Measurements from ENCODE around the gene MPLKIP.
"Not testable (repeated sequence)": the region's sequence is repeated elsewhere in the genome, so short reads cannot be mapped to it uniquely, and the experiment has no call there.

MPLKIP gene

DNA sequence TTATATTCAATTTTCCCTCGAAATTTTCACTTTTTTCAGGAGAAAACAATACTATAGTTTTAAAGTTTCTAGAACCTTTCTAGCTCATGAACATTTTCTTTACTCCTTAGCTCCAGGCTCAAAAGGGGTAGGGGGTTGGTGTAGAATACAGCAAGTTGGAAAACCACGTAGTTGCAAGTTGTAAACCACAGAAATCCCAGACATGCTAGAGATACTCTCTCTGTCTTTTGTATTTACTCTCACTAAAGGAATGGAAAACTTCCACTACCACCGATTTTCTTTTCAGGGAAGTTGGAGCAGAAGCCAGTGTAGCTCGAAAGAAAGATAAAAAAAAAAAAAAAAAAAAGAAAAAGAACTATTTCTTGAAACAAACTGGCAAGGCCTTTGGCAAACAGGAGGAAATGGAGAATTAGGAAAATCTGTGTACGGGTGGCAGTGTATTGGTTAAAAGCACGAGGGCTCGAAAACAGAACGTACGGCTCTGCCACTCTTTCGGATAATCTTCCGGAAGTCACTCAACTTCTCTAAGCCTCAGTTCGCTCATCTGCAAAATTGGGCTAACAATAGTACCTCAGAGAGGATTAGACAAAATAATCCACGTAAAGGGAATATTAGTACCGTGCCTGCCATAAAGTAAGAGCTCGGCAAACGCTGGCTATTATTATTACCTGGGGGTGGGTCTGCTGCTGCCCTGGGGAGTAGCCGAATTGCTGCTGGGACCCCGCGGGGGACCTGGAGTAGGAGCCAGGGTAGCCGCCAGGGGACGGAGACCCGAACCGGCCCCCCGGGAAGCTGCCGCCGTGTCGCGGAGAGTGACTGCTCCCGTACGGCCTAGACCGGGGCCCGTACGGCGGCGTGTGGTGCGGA, 628 bp downstream of the MPLKIP start:
- no peak for DNase-seq (ENCODE audit: low read depth in 2 of 2)

DNA sequence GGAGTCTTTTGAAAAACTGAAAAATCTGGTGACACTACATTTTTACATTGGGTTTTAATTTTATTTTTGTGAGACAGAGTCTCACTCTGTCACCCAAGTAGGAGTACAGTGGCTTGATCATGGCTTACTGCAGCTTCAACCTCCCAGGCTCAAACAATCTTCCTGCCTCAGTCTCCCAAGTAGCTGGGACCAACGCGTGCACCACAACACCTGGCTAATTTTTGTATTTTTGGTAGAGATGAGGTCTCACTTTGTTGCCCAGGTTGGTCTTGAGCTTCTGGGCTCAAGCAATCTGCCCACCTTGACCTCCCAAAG, 11.5 kb downstream of the MPLKIP start:
- DNase-seq (ENCODE audit: low read depth in 2 of 2): no peak

- DNase-seq (ENCODE audit: low read depth in 2 of 2): not testable (repeated sequence)
These were observed 12.1 kb downstream of the MPLKIP start for GRCh38 chr7:40122100-40122939.

- no peak for DNase-seq (ENCODE audit: low read depth in 2 of 2)
These were observed 14.4 kb downstream of the MPLKIP start for GRCh38 chr7:40120020-40120419.

DNA sequence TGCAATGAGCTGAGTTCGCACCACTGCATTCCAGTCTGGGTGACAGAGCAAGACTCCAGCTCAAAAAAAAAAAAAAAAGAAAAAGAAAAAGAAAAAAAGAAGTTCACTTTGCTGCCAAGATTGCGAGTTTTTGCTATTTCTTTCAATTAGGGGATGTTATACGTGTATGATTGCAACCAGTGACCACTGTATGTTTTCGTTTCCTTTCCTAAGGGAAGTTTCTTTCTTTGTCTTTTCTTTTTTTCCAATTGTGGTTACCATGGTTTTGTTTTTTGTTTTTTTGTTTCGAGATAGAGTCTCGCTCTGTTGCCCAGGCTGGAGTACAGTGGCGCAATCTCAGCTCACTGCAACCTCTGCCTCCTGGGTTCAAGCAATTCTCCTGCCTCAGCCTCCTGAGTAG, 16.2 kb downstream of the MPLKIP start:
- not testable (repeated sequence) for DNase-seq (ENCODE audit: low read depth in 2 of 2)

DNA sequence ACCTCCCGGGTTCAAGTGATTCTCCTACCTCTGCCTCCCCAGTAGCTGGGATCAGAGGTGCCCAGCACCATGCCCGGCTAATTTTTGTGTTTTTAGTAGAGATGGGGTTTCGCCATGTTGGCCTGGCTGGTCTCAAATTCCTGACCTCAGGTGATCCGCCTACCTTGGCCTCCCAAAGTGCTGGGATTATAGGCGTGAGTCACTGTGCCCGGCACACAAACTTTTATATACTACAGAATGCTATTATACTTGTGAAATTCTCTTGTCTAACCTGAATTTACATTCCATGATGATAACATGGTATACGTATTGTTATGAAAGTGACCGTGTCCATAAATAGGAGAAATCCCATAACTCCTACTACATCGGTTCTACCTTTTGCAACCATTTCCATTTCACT, 17.2 kb downstream of the MPLKIP start:
- DNase-seq (ENCODE audit: low read depth in 2 of 2): not testable (repeated sequence)

DNA sequence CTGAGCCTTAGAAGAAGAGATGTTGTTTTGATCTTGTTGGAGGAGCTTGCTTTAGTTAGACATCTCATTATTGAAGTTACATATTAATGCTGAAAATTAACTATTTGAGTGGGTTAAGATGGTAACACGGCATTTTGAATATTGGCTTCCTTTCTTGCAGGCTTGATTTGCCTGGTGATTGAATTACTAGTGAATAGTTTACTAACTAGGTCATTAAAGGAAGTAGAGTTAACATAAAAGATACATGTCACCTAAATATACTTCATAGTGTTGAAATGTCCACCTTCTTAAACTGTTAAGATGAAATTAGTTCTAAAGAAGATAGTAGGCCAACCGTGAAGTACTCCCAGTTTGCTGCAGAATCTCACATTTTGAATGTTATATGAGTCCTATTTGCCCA, 18.5 kb downstream of the MPLKIP start:
- no peak for DNase-seq (ENCODE audit: low read depth in 2 of 2)

DNA sequence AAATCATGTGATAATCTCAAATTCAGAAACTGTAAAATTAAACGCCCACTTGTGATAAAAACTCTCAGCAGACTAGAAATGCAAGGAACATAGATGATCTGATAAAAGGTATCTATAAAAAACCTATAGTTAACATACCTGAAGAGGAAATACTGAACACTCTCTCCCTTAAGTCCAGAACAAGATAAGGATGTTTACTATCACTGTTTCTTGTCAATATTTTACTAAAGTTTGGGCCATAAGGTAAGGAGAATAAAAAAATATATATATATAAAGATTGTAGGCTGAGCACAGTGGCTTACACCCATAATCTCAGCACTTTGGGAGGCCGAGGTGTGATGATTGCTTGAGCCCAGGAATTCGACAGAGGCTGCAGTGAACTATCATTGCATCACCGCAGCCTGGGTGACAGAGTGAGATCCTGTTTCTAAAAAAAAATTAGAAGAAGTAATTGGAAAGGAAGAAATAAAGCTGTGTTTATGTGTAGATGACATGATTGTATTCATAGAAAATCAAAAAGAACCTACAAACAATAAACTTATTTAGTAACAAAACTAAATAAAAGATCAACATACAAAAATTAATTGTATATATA, 28.4 kb downstream of the MPLKIP start:
- DNase-seq (ENCODE audit: low read depth in 2 of 2): no peak

DNA sequence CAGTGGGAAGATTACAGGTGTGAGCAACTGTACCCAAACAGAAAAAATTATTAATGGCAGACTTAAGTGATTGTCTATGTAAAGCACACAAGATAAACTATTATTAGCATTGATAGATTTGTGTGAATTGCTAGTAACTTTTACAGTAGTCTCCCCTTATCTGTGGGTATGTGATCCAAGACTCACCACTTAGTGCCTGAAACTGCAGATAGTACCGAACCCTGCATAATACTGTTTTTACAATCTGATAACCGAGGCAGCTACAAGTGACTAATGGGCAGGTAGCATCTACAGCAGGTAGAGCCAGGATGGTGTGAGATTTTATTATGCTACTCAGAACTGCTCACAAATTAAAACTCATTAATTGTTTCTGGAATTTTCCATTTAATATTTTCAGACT, 31.5 kb downstream of the MPLKIP start:
- no peak for DNase-seq (ENCODE audit: low read depth in 2 of 2)

- no peak for DNase-seq (ENCODE audit: low read depth in 2 of 2)
These were observed 33.2 kb downstream of the MPLKIP start for GRCh38 chr7:40101201-40101600.

DNA sequence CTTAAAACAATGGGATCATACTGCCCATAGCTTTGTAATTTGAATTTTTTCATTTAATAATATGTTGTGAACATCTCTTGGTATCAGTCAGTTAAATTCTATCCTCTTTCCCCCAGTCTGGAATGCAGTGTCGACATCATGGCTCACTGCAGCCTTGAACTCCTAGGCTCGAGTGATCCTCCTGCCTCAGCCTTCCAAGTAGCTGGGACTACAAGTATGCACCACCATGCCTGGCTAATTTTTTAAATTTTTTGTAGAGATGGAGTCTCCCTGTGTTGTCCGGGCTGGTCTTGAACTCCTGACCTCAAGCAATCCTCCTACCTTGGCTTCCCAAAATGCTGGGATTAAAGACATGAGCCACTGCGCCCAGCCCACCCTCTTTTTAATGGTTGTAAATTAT, 34.6 kb downstream of the MPLKIP start:
- no peak for DNase-seq (ENCODE audit: low read depth in 2 of 2)

DNA sequence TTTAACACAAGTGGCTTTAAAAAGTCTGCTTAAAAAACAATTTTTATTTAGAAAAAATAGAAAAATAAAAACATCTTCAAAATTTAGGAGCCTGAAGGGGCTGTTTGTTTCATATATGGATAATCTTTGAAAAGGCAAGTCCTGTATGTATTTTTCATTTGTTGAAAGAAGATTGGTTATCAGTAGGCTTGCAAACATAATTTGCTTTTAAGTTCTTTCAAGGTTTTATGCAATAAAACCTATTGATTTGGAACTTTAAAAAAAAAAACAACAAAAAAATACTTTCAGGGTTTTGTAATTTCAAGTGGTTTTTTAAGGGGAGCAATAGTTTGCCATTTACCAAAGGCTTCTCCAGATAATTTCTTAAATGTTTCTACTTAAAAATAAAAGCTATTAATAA, 35.6 kb downstream of the MPLKIP start:
- DNase-seq (ENCODE audit: low read depth in 2 of 2): no peak

DNA sequence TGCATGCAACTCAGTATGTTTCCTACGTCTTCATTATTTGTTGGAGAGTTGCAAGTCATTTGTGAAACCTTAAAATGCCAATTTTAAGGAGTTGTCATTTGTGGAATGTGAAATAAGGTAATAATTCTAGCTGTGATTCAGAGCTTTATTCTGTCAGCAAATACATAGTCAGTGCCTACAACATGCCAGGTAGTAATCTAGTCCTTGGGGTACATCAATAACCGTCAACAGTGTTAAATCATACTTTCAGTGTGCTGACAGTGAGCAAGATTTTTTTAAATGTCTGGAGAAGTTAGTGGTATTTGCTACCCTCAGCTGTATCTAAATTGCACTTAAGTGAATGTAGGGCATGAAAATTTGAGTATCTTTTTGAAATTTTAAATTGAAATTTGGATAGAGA, 36.7 kb downstream of the MPLKIP start:
- DNase-seq (ENCODE audit: low read depth in 2 of 2): no peak

- no peak for DNase-seq (ENCODE audit: low read depth in 2 of 2)
These were observed 38.6 kb downstream of the MPLKIP start for GRCh38 chr7:40095695-40096327.

DNA sequence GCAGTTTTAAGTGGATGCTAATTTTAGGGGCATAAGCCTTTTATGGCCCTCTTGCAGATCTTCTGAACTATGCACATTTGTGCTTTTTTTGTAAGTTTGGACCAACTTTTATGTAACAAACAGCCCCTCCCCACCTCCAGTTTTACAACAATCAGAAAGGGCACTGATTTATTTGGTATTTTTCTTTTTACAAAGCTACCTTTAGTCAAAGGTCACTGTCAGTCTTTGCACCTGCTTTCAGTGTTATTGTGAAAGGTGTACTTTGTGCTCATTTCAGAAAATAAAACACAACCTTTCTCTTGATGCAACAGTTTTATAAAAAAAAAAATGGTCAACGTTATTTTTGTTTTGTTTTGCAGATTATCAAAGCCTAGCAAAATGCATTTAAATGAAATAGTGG, 39.2 kb downstream of the MPLKIP start:
- DNase-seq (ENCODE audit: low read depth in 2 of 2): no peak

DNA sequence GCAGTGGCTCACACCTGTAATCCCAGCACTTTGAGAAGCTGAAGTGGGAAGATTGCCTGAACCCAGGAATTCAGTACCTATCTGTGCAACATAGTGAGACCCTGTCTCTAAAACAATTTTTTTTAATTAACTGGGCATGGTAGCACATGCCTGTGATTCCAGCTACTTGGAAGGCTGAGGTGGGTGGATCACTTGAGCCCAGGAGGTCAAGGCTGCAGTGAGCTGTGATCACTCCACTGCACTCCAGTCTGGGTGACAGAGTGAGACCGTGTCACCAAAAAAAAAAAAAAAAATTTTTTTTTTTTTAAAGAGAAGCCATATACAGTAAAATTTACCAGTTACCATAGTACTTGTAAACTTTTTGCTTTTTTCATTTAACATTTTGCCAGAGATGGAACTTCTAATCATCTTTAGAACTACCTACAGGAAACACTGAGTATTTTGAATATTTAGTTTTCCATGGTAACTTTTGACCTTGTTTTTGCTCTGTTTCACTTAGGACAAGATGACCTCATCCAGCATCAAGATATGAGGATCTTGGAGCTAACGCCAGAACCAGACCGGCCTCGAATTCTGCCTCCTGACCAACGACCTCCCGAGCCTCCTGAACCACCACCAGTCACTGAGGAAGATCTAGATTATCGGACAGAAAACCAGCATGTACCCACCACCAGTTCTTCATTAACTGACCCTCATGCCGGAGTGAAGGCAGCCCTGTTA, 40.6 kb downstream of the MPLKIP start:
- no peak for DNase-seq (ENCODE audit: low read depth in 2 of 2)

DNA sequence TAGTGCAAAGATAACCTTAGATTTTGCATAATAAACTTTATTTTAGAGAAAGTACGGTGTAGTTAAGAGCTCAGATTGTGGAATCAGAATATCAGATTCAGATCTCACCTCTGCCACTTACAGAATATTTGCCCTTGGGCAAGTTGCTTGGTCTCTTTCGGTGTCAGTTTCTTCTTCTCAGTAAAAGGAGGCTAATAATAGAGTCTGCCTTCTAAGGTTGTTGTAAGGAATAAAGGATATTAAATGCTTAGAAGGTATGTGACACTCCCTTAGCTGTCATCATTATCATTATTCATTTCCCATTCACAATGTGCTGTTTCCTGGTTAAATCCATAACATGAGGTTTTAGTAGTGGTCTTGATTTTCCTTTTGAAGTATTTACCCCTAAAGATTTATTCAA, 42.2 kb downstream of the MPLKIP start:
- DNase-seq (ENCODE audit: low read depth in 2 of 2): no peak

GRCh38 chr7:40077849-40078248, 56.6 kb downstream of the MPLKIP start:
- DNase-seq (ENCODE audit: low read depth in 2 of 2): no peak

Data from stimulated activated CD8-positive, alpha-beta memory T cell treated with anti-CD3 and anti-CD28 coated beads, Interleukin-7, amount 100 ng/mL, for 1 hour (primary cell).